PC-3 (cell line): ENCODE results near the gene RNU5D-1.

Experiments
- CTCF ChIP-seq: fragments of 300-600 bp; sonication (generic); conservative IDR thresholded peaks from 2 replicates; pipeline ENCODE4 v1.5.1; 2017; ENCODE audit warnings: antibody characterized with exemption, low read depth, mild to moderate bottlenecking, low read length
- EZH2 ChIP-seq: fragments of 300-600 bp; sonication (generic); IDR thresholded peaks from one replicate; pipeline ENCODE4 v1.6.1; 2017; ENCODE audit warnings: antibody characterized with exemption, mild to moderate bottlenecking, low read length; ENCODE audit not compliant: unreplicated experiment

- no peak for TF ChIP-seq CTCF
- TF ChIP-seq EZH2: no peak
These were observed 42.1 kb downstream of the RNU5D-1 start for GRCh38 chr1:44688760-44689446.
